ENCODE data around the gene GOLGA1.
A peak's percentile ranks its signal among the peaks of the same experiment; 100 is the strongest.

GOLGA1 gene

GRCh38 chr9:124859803-124860581, 80.9 kb downstream of the GOLGA1 start:
- H3K4me3 ChIP-seq (replicated peaks; ENCODE audit: low read depth, low read length): peak overlapping the region; percentile 85
- no peak for TF ChIP-seq CTCF (IDR thresholded peaks at IDR 0.05; ENCODE audit: low read length, missing control alignments)
- DNase-seq (ENCODE audit: low read depth): no peak

- no peak overlapping the region for H3K4me3 ChIP-seq (replicated peaks; ENCODE audit: low read depth, low read length)
- DNase-seq (ENCODE audit: low read depth): no peak
- peak; percentile 10 for TF ChIP-seq CTCF (IDR thresholded peaks at IDR 0.05; ENCODE audit: low read length, missing control alignments)
These were observed 82.4 kb downstream of the GOLGA1 start for GRCh38 chr9:124858330-124859046.

GRCh38 chr9:124857533-124858162, 83.2 kb downstream of the GOLGA1 start:
- no peak for TF ChIP-seq CTCF (IDR thresholded peaks at IDR 0.05; ENCODE audit: low read length, missing control alignments)
- DNase-seq (ENCODE audit: low read depth): no peak
- H3K4me3 ChIP-seq (replicated peaks; ENCODE audit: low read depth, low read length): no peak overlapping the region

- no peak overlapping the region for H3K4me3 ChIP-seq (replicated peaks; ENCODE audit: low read depth, low read length)
- TF ChIP-seq CTCF (IDR thresholded peaks at IDR 0.05; ENCODE audit: low read length, missing control alignments): peak; percentile 34
- DNase-seq (ENCODE audit: low read depth): no peak
These were observed 84.7 kb downstream of the GOLGA1 start for GRCh38 chr9:124855944-124856765.

- no peak for DNase-seq (ENCODE audit: low read depth)
These were observed 85.3 kb downstream of the GOLGA1 start for GRCh38 chr9:124855566-124855943.

More at GRCh38 chr9:124855566-124855943, 85.3 kb downstream of the GOLGA1 start:
- no peak for TF ChIP-seq CTCF (IDR thresholded peaks at IDR 0.05; ENCODE audit: low read length, missing control alignments)
- H3K4me3 ChIP-seq (replicated peaks; ENCODE audit: low read depth, low read length): no peak overlapping the region

Data from fibroblast of pulmonary artery (primary cell).